ENCODE results near the gene XDH.

XDH gene

DNA sequence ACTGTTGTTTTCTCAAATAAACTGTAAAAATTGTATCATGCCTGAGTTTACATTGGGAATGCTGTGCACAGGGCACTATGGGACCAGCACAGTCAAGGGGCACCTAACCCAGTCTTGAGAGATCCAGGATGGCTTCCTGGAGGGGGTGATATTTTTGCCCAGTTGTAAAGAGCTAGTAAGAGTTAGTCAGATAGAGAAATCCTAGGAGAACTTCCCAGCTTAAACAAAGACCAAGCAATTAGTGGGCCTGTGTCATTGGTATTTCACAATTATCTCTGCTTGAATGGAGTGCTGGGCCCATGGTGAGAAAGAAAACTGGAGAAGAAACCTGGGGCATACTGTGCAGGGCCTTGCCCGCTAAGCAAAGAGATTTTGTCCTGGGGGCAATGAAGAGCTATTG, 12.2 kb downstream of the XDH start:
- DNase-seq (ENCODE audit: low read depth, low spot score), result no peak

GRCh38 chr2:31401580-31401979, 13.0 kb downstream of the XDH start:
- no peak for DNase-seq (ENCODE audit: low read depth, low spot score)

- DNase-seq (ENCODE audit: low read depth, low spot score), result no peak
Measured at GRCh38 chr2:31398881-31399280, 15.7 kb downstream of the XDH start.

DNA sequence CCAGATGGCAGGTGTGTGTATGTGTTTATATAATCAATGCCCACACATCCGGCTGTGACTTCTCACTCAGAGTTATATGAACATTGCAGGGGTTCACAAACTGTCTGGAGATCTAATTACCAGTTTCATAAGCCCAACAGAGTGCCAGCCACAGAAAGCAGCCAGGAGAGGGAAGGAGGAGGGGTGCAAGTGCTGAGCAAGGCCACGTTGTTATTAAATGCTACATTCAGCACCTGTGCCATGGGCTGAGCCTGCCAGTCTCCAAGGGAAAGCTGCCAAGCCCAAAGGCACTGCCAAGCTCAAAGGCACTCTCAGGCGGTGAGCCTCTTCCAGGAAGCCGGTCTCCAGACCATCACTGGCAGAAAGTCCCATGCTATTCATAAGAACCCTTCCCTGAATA, 17.4 kb downstream of the XDH start:
- DNase-seq (ENCODE audit: low read depth, low spot score), result no peak

GRCh38 chr2:31390324-31390723, 24.2 kb downstream of the XDH start:
- no peak for DNase-seq (ENCODE audit: low read depth, low spot score)

DNA sequence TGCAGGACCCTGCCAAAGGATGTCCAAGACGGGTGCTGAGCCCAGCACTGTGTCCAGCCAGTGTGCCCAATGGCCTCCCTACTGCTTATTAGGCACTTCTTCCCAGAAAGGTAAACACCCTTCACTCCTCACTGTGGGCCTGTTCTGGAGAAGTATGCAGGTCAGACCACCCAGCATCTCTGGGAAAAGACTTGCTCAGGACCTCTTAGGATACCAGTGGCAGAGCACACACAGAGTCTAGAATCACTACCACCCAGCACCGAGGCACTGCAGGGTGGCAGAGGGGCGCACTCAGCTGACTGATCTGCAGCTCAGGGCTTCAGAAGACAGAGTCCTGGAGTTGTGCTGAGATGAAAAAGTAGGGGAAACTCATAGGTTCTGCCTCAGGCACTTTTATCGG, 25.8 kb downstream of the XDH start:
- DNase-seq (ENCODE audit: low read depth, low spot score), result no peak

DNA sequence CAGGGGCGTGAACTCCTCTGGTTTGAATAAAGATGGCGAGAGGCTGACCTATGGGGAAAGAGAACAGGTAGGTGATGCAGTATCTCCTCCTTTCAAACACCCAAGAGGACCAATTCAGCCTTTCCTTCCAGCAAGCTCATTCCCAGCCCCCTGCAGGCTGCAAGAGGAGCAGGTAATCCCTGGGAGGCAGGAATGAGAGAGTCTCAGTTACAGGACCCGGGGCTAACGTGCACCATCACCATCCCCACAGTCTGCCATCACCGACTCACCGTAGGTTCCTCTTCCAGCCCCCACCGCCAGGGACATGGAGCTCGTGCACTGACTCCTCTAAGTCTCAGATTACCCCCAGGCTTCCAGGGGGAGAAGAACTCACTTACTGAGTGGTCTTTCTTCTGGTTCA, 26.7 kb downstream of the XDH start:
- no peak for DNase-seq (ENCODE audit: low read depth, low spot score)

DNA sequence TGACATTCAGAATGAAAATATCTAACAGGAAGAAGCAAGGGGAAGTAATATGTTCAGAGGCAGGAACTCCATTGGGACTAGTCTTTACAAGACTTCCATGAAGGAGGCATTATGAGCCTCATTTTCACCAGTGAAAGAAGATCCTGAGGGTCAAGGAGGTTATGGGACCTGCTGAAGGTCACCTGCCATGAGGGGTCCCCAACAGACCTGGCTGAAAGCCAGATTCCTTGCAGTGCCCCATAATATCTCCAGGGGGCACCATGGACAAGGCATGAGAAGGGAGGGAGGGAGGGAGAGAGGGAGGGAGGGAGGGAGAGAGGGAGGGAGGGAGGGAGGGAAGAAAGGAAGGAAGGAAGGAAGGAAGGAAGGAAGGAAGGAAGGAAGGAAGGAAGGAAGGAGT, 27.9 kb downstream of the XDH start:
- DNase-seq (ENCODE audit: low read depth, low spot score), result no peak

DNA sequence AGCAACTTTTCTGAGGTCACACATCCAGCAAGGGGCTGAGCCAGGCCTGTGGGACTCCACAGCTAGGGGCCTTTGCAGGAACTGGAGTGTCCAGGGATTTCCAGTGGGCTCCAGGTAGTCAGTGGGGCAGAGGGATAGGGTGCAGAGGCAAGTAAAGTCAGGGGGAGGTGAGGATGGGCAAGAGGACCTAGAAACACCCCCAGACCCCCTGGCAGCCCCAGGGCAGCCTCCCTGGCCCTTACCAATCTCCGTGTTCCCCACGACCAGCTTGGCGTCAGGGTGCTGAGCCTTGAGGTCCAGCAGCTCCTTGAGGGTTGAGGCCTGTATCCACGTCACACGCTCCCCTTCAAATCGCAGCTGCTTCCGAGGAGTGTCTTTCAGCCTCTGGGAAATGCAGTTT, 28.4 kb downstream of the XDH start:
- DNase-seq (ENCODE audit: low read depth, low spot score), result no peak

- no peak for DNase-seq (ENCODE audit: low read depth, low spot score)
Measured at GRCh38 chr2:31384771-31385276, 29.7 kb downstream of the XDH start.

DNA sequence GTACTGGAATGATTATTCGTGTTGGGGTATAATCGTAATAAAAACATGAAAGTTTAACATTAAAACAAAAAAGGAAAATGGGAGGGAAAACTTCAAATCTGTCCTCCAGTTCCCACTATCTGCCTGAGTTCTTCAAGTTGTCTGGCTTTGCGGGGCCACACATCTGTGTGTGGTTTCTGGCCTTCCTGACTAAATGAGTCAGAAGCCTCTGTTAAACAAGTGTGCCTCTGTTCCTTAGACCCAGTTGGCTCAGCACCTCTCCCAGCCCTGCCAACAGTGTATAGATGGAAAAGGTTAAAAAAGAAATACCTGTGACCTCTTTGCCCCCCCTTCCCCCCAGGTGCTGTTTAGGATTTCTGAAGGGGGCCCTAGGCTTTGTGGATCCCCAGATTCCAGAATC, 30.2 kb downstream of the XDH start:
- no peak for DNase-seq (ENCODE audit: low read depth, low spot score)

- no peak for DNase-seq (ENCODE audit: low read depth, low spot score)
Measured at GRCh38 chr2:31383471-31384153, 30.9 kb downstream of the XDH start.

- no peak for DNase-seq (ENCODE audit: low read depth, low spot score)
Measured at GRCh38 chr2:31382452-31383120, 32.0 kb downstream of the XDH start.

GRCh38 chr2:31381601-31382000, 32.9 kb downstream of the XDH start:
- DNase-seq (ENCODE audit: low read depth, low spot score), result no peak

DNA sequence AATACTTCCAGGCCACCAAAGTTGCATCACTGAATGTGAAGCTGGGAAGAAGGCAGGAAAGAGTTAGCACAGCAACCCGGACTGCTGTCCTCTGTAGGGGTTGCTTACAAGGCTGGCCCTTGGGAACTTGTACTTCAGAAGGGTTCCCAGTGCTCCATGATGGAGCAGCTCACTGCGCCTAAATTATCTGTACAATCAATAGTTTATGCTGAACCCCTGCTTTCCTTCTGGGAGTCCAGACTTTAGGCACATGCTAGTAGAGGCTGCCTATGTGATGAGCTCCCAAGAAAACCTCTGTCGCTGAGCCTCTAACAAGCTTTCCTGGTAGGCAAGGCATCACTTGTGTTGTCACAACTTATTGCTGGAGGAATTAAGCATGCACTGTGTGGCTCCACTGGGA, 34.3 kb downstream of the XDH start:
- no peak for DNase-seq (ENCODE audit: low read depth, low spot score)

- DNase-seq (ENCODE audit: low read depth, low spot score), result no peak
Measured at GRCh38 chr2:31379747-31380146, 34.8 kb downstream of the XDH start.

- no peak for DNase-seq (ENCODE audit: low read depth, low spot score)
Measured at GRCh38 chr2:31378791-31379501, 35.6 kb downstream of the XDH start.

DNA sequence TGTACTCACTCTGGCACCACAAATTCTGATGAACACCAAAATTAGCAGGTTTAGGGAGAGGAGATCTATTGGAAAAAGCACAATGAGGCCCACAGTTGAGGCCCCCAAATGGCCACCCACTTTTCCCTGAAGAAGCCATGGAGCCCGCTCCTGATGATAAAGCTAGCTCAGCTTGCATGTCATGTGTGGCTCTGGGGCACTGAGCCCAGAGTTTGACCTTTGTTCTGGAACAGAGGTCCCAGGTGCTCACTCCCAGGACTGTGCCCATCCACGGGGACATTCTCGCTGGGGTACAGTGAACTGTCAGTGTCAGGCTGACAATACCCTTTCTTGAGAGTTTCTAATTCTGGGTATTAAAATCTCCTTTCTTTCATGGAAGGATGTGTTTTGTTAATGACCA, 36.2 kb downstream of the XDH start:
- DNase-seq (ENCODE audit: low read depth, low spot score), result no peak

GRCh38 chr2:31373127-31373526, 41.4 kb downstream of the XDH start:
- no peak for DNase-seq (ENCODE audit: low read depth, low spot score)

- DNase-seq (ENCODE audit: low read depth, low spot score), result no peak
Measured at GRCh38 chr2:31372097-31372496, 42.4 kb downstream of the XDH start.

- DNase-seq (ENCODE audit: low read depth, low spot score), result no peak
Measured at GRCh38 chr2:31371691-31372090, 42.9 kb downstream of the XDH start.

DNA sequence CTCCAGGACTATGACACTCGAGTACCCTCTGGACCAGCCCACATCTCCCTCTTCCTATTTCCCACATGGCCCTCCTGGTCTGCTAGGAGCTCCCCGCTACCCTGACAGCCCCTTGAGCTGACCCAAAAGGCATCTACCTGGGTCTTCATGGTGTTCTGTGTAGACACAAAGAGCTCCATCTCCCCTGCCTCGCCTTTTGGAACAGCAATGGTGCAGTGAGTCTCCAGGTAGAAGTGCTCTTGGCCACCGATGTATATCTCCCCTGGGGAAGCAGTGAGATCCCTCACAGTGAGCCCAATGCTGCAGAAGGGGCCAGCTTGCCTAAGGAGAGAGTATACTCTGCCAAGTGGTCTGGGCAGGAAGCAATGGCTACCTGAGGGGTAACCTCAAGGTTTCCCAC, 47.8 kb downstream of the XDH start:
- no peak for DNase-seq (ENCODE audit: low read depth, low spot score)

Measured in activated CD4-positive, CD25-positive, alpha-beta regulatory T cell treated with anti-CD3 and anti-CD28 coated beads, Interleukin-2, amount 50 U/mL, for 16 hours (primary cell).